ENCODE results near the gene COL6A3.

GRCh38 chr2:237441605-237442274, 27.8 kb upstream of the COL6A3 start:
- no peak for TF ChIP-seq FOXP1 (CRISPR knock-in tag; IDR thresholded peaks at IDR 0.05)
- no peak for TF ChIP-seq PRPF4 (IDR thresholded peaks at IDR 0.05; ENCODE audit: insufficient read depth, low read depth, low read length, poor library complexity, severe bottlenecking)
- no peak for TF ChIP-seq TBL1XR1 (IDR thresholded peaks at IDR 0.05; ENCODE audit: low read length in 2 of 2)
- no peak for TF ChIP-seq JUNB (CRISPR knock-in tag; conservative IDR thresholded peaks at IDR 0.05)
- no peak for TF ChIP-seq BRCA1 (IDR thresholded peaks at IDR 0.05)
- no peak for TF ChIP-seq BRCA1 (CRISPR knock-in tag; IDR thresholded peaks at IDR 0.05)
- TF ChIP-seq ZNF3 (CRISPR knock-in tag; IDR thresholded peaks at IDR 0.05), result no peak

Data from K562 (cell line).